ENCODE data around the gene CRIP3. TPM values are rescaled to one million over a fixed set of nuclear protein-coding genes. Genes with fewer than 3 reads are reported as not detected.

CRIP3 gene
- total and polyA plus RNA-seq, 2 of the 13 experiments (the other 11 are each of a cell fraction or from before 2014, with no cell fraction given), result 6.3 to 9.3 TPM

- TF ChIP-seq MIER3 (CRISPR knock-in tag; IDR thresholded peaks at IDR 0.05; ENCODE audit: borderline replicate concordance) (no peak), POLR2G (IDR thresholded peaks at IDR 0.05; ENCODE audit: low read depth, low read length) (0 out of 2 replicates have a peak, but pooled peaks have one; percentile 34), PRPF4 (IDR thresholded peaks at IDR 0.05; ENCODE audit: low read depth, low read length, poor library complexity, severe bottlenecking) (peak; percentile 90), AGO1 (IDR thresholded peaks at IDR 0.05; ENCODE audit: low read depth, low read length, poor library complexity, severe bottlenecking) (peak; percentile 47), KAT8 (CRISPR knock-in tag; IDR thresholded peaks at IDR 0.05) (no peak), RBM39 (IDR thresholded peaks at IDR 0.05; ENCODE audit: low read depth, low read length, poor library complexity, severe bottlenecking) (peak; percentile 23), SNAPC2 (CRISPR knock-in tag; IDR thresholded peaks at IDR 0.05) (no peak), ZNF34 (CRISPR knock-in tag; IDR thresholded peaks at IDR 0.05; ENCODE audit: borderline replicate concordance) (0 out of 2 replicates have a peak, but pooled peaks have one; percentile 44)
- TF ChIP-seq, protein P1, sequence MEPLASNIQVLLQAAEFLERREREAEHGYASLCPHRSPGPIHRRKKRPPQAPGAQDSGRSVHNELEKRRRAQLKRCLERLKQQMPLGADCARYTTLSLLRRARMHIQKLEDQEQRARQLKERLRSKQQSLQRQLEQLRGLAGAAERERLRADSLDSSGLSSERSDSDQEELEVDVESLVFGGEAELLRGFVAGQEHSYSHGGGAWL (CRISPR knock-in tag; IDR thresholded peaks at IDR 0.05), result no peak
- TF ChIP-seq, protein P2, sequence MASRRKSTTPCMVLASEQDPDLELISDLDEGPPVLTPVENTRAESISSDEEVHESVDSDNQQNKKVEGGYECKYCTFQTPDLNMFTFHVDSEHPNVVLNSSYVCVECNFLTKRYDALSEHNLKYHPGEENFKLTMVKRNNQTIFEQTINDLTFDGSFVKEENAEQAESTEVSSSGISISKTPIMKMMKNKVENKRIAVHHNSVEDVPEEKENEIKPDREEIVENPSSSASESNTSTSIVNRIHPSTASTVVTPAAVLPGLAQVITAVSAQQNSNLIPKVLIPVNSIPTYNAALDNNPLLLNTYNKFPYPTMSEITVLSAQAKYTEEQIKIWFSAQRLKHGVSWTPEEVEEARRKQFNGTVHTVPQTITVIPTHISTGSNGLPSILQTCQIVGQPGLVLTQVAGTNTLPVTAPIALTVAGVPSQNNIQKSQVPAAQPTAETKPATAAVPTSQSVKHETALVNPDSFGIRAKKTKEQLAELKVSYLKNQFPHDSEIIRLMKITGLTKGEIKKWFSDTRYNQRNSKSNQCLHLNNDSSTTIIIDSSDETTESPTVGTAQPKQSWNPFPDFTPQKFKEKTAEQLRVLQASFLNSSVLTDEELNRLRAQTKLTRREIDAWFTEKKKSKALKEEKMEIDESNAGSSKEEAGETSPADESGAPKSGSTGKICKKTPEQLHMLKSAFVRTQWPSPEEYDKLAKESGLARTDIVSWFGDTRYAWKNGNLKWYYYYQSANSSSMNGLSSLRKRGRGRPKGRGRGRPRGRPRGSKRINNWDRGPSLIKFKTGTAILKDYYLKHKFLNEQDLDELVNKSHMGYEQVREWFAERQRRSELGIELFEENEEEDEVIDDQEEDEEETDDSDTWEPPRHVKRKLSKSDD (CRISPR knock-in tag; IDR thresholded peaks at IDR 0.05; ENCODE audit: low read depth), result peak; percentile 82
Observed at GRCh38 chr6:43275801-43276576, 32.6 kb downstream of the CRIP3 start (continued).
